IMR-90 (cell line): ENCODE results near the gene RHOT2. TPM values are rescaled to one million over a fixed set of nuclear protein-coding genes. Genes with fewer than 3 reads are reported as not detected.

ENCODE experiments used
- ATAC-seq: fragments of 200-7000 bp; cut with Tn5 transposase; 2 replicates; pipeline ENCODE4 v1.9.1; 2020; ENCODE audit warnings: low read depth, mild to moderate bottlenecking, moderate library complexity
- BruUV-seq: library from RNA; stranded (reverse); fragments of 400-500 nt; replicated peaks from 2 replicates; lab custom pipeline; 2021; lab: Mats Ljungman, UMichigan
- CTCF ChIA-PET: fragments of 300-600 bp; formaldehyde crosslinking; extraction: SDS; loops from one replicate; lab custom pipeline; 2021; ENCODE audit warnings: antibody characterized with exemption; lab: Yijun Ruan, JAX
- POLR2A ChIA-PET: fragments of 300-600 bp; sonication (Branson Sonifier 250); formaldehyde crosslinking; loops from one replicate; lab custom pipeline; 2022; ENCODE audit warnings: antibody characterized with exemption; ENCODE audit not compliant: unreplicated experiment; lab: Charles Lee
- DNase-seq: peaks from one replicate; pipeline ENCODE4 v3.0.0; 2013
- H2AFZ ChIP-seq: replicated peaks from 2 replicates; pipeline ENCODE3; 2013; ENCODE audit warnings: low read length, mild to moderate bottlenecking; ENCODE audit not compliant: poor library complexity
- H2AK5ac ChIP-seq: 2 replicates; pipeline ENCODE4 v1.6.1; 2013; ENCODE audit warnings: low read depth, low read length, inconsistent platforms
- H2AK9ac ChIP-seq: replicated peaks from 2 replicates; pipeline ENCODE3; 2013; ENCODE audit warnings: mild to moderate bottlenecking, low read depth, low read length, moderate library complexity; ENCODE audit not compliant: poor library complexity
- H2BK120ac ChIP-seq: 2 replicates; pipeline ENCODE4 v1.6.1; 2013; ENCODE audit warnings: low read depth, low read length, inconsistent platforms
- H2BK15ac ChIP-seq: 3 replicates; pipeline ENCODE4 v1.6.1; 2013; ENCODE audit warnings: low read depth, low read length, inconsistent platforms
- H2BK20ac ChIP-seq: 2 replicates; pipeline ENCODE4 v1.6.1; 2013; ENCODE audit warnings: low read depth, mild to moderate bottlenecking, inconsistent platforms, low read length, moderate library complexity
- H2BK5ac ChIP-seq: 2 replicates; pipeline ENCODE4 v1.6.1; 2013; ENCODE audit warnings: mild to moderate bottlenecking, low read depth, low read length, inconsistent platforms; ENCODE audit not compliant: poor library complexity, severe bottlenecking
- H3K14ac ChIP-seq: replicated peaks from 2 replicates; pipeline ENCODE4 v1.6.1; 2013; ENCODE audit warnings: low read depth, low read length, inconsistent platforms
- H3K18ac ChIP-seq: 2 replicates; pipeline ENCODE4 v1.6.1; 2013; ENCODE audit warnings: low read depth, low read length, control low read depth
- H3K23ac ChIP-seq: 2 replicates; pipeline ENCODE4 v1.6.1; 2013; ENCODE audit warnings: low read depth, low read length, inconsistent platforms
- H3K27ac ChIP-seq: 2 replicates; pipeline ENCODE4 v1.5.1; 2013; ENCODE audit warnings: mild to moderate bottlenecking, control low read depth, low read length; ENCODE audit not compliant: insufficient read depth
- H3K27me3 ChIP-seq: 2 replicates; pipeline ENCODE4 v1.6.1; 2013; ENCODE audit warnings: low read length; ENCODE audit not compliant: control insufficient read depth, insufficient read depth
- H3K36me3 ChIP-seq: 2 replicates; pipeline ENCODE4 v1.6.1; 2013; ENCODE audit warnings: low read length, mixed read lengths; ENCODE audit not compliant: control insufficient read depth, insufficient read depth
- H3K4ac ChIP-seq: 2 replicates; pipeline ENCODE4 v1.6.1; 2013; ENCODE audit warnings: low read depth, low read length, inconsistent platforms
- H3K4me1 ChIP-seq: 2 replicates; pipeline ENCODE4 v1.6.1; 2013; ENCODE audit warnings: low read length, mixed read lengths; ENCODE audit not compliant: control insufficient read depth, insufficient read depth
- H3K4me2 ChIP-seq: 2 replicates; pipeline ENCODE4 v1.6.1; 2013; ENCODE audit warnings: low read depth, mild to moderate bottlenecking, control low read depth, low read length, moderate library complexity
- H3K4me3 ChIP-seq: 2 replicates; pipeline ENCODE4 v1.5.1; 2013; ENCODE audit warnings: low read depth, mild to moderate bottlenecking, control low read depth, low read length, moderate library complexity; ENCODE audit not compliant: insufficient read depth
- H3K56ac ChIP-seq: 2 replicates; pipeline ENCODE4 v1.6.1; 2013; ENCODE audit warnings: low read length, inconsistent platforms; ENCODE audit not compliant: insufficient read depth; ENCODE audit errors: extremely low read depth
- H3K79me1 ChIP-seq, 2 experiments: 2 replicates each; pipeline ENCODE4 v1.6.1; 2013; ENCODE audit warnings: low read length in 2 of 2, inconsistent platforms in 1 of 2, low read depth in 1 of 2
- H3K9ac ChIP-seq: 2 replicates; pipeline ENCODE4 v1.6.1; 2013; ENCODE audit warnings: low read depth, low read length, control low read depth
- H3K9me1 ChIP-seq: 2 replicates; pipeline ENCODE4 v1.6.1; 2013; ENCODE audit warnings: low read length, inconsistent platforms; ENCODE audit not compliant: insufficient read depth
- H3K9me3 ChIP-seq: 2 replicates; pipeline ENCODE4 v1.6.1; 2013; ENCODE audit warnings: low read length; ENCODE audit not compliant: control insufficient read depth, insufficient read depth
- H4K20me1 ChIP-seq: 2 replicates; pipeline ENCODE4 v1.6.1; 2013; ENCODE audit warnings: low read length, inconsistent platforms; ENCODE audit not compliant: insufficient read depth
- H4K5ac ChIP-seq: 2 replicates; pipeline ENCODE4 v1.6.1; 2013; ENCODE audit warnings: mild to moderate bottlenecking, low read depth, low read length, control low read depth
- H4K8ac ChIP-seq, 2 experiments: 2 replicates each; pipeline ENCODE4 v1.6.1; 2013; ENCODE audit warnings: low read depth in 2 of 2, low read length in 2 of 2, control low read depth in 1 of 2, inconsistent platforms in 1 of 2
- H4K91ac ChIP-seq: 2 replicates; pipeline ENCODE4 v1.6.1; 2013; ENCODE audit warnings: low read depth, low read length, inconsistent platforms; ENCODE audit not compliant: insufficient read depth
- CHD1 ChIP-seq: IDR thresholded peaks from 2 replicates; pipeline ENCODE4 v1.6.1; 2012; ENCODE audit warnings: low read depth, low read length, improper control_type of control experiment
- FOS ChIP-seq: fragments of 150-350 bp; IDR thresholded peaks from 2 replicates; pipeline ENCODE4 v1.6.1; 2016; ENCODE audit warnings: low read depth, low read length
- MAFK ChIP-seq: IDR thresholded peaks from 2 replicates; pipeline ENCODE4 v1.6.1; 2012; ENCODE audit warnings: low read depth, low read length, improper control_type of control experiment
- MAZ ChIP-seq: IDR thresholded peaks from 2 replicates; pipeline ENCODE4 v1.6.1; 2012; ENCODE audit warnings: low read depth, mild to moderate bottlenecking, low read length, improper control_type of control experiment, moderate library complexity, borderline replicate concordance
- RAD21 ChIP-seq: IDR thresholded peaks from 2 replicates; pipeline ENCODE4 v1.6.1; 2012; ENCODE audit warnings: low read length, improper control_type of control experiment
- WGBS, 2 experiments: methylation state at CpG; one replicate each; pipeline versions ENCODE4 v1.1.5 to v1.1.7; 2013; ENCODE audit warnings: missing lambda C conversion rate in 2 of 2; ENCODE audit not compliant: insufficient read length in 1 of 2; ENCODE audit errors: extremely low coverage in 2 of 2; 5-methylcytosine and 5-hydroxymethylcytosine counted together
- dilution Hi-C: fragments of 300-500 bp; cut with HindIII; formaldehyde crosslinking; loops from one replicate; pipeline ENCODE4 v1.14.3; 2018; ENCODE audit warnings: low sequenced_read_pairs; ENCODE audit not compliant: unreplicated experiment
- in situ Hi-C: fragments of 300-500 bp; cut with MboI; formaldehyde crosslinking; loops from 3 replicates; pipeline ENCODE4 v1.14.3; 2019; ENCODE audit warnings: low sequenced_read_pairs, inconsistent platforms, mixed read lengths
- intact Hi-C: fragments of 100-400 bp; cut with micrococcal nuclease; formaldehyde crosslinking; loops from 2 replicates; pipeline ENCODE4 v1.10.0; 2022
- polyA plus RNA-seq, 3 experiments: library from polyadenylated mRNA; depleted of rRNA; stranded (reverse); fragments of >200 nt; gene quantifications; 2 replicates each; pipeline ENCODE4 v1.2.3, GENCODE V29; 2012; ENCODE audit warnings: low replicate concordance in 1 of 3
- total RNA-seq: library from RNA; depleted of rRNA; stranded (reverse); fragments of >200 nt; gene quantifications from 2 replicates; pipeline ENCODE4 v1.2.3, GENCODE V29; 2012

Gene RHOT2
- total and polyA plus RNA-seq, 2 of the 4 experiments (the other 2 are of a cell fraction) = 20.3 to 181 TPM

DNA sequence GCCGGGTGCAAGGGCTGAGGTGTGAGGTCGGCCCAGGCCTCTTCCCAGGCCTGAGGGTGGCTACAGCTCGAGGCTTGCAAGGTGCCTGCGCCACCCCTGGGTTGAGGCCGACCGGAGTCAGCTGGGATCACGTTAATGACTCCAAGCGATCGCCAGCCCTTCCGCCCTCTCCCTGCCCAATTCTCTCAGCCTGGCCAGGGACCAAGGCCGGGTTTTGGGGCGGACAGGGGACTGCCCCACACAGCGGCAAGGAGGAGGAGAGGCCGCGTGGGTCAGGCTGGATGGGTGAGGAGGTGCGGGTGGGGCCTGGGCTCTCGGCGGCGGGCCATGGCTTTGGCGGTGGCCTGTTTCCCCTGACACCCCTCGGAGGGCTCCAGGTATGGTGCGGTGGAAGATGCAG lies 25.4 kb downstream of the RHOT2 start:
- no TSS peak for BruUV-seq
- TF ChIP-seq FOS = no peak
- TF ChIP-seq CHD1 = no peak
- TF ChIP-seq MAZ = no peak
- TF ChIP-seq MAFK = no peak
- no peak for TF ChIP-seq RAD21
- no peaks in the 10 kb centered on the region for H3K36me3 ChIP-seq

More for the DNA sequence above, 25.4 kb downstream of the RHOT2 start:
- H3K27me3 ChIP-seq = peaks cover 46% of the 10 kb centered on the region
- no peak overlapping the region for H2BK120ac ChIP-seq
- 73% methylated on average over 2 of the region's 22 CpGs; no CpG with 5 or more reads in 1 of the 2 experiments for WGBS, 2 experiments
- H3K9me3 ChIP-seq = no peaks in the 10 kb centered on the region; the same call in 1 of the 2 replicates
- no peak overlapping the region for H2AK9ac ChIP-seq
- CTCF ChIA-PET = interaction anchor here (0.7 kb wide), 1 partner anchor 153 kb away, joined by 3 read pairs; no protein-coding TSS in a partner anchor
- H2AFZ ChIP-seq = no peak overlapping the region
- H3K4ac ChIP-seq = no peak overlapping the region
- in situ Hi-C loops (no loop called here), intact Hi-C loops (no loop called here), dilution Hi-C loops (no loop called here)
- POLR2A ChIA-PET = no interaction called here
- ATAC-seq (no peak), DNase-seq (no peak)
- H3K9ac ChIP-seq = no peak overlapping the region
- H3K18ac ChIP-seq = no peak overlapping the region
- peaks cover 4% of the 10 kb centered on the region; the same call in 1 of the 2 replicates for H4K20me1 ChIP-seq
- H3K4me2 ChIP-seq = no peak overlapping the region
- H3K23ac ChIP-seq = no peak overlapping the region
- no peak overlapping the region for H2AK5ac ChIP-seq
- H4K8ac ChIP-seq = no peak overlapping the region
- no peak overlapping the region for H4K5ac ChIP-seq
- no peak overlapping the region for H4K91ac ChIP-seq
- no peak overlapping the region for H2BK20ac ChIP-seq
- H3K14ac ChIP-seq = no peak overlapping the region
- H3K9me1 ChIP-seq = peaks cover 11% of the 10 kb centered on the region
- peaks cover 12% of the 10 kb centered on the region for H3K4me1 ChIP-seq
- H3K27ac ChIP-seq = no peak overlapping the region
- H3K79me1 ChIP-seq = peaks cover 9 to 15% of the 10 kb centered on the region in 2 experiments; a peak in 3 of 4 replicates
- no peak overlapping the region for H2BK15ac ChIP-seq
- no peak overlapping the region for H2BK5ac ChIP-seq
- H3K56ac ChIP-seq = no peak overlapping the region
- no peak overlapping the region for H3K4me3 ChIP-seq
